ENCODE data around the gene C14orf132.

Gene C14orf132

GRCh38 chr14:96016501-96017160, 22.5 kb upstream of the C14orf132 start:
- WGBS (ENCODE audit: insufficient coverage, insufficient read length), result no CpG with 5 or more reads among the region's 7 CpGs
- Histone ChIP-seq H3K27ac (ENCODE audit: low read length) (no peak overlapping the region), H3K4me3 (ENCODE audit: low read length) (no peak overlapping the region), H3K36me3 (ENCODE audit: control insufficient read depth, insufficient read depth, low read length) (no peaks in the 10 kb centered on the region), H3K27me3 (ENCODE audit: control insufficient read depth, insufficient read depth, low read length) (no peaks in the 10 kb centered on the region), H3K4me1 (ENCODE audit: control insufficient read depth, insufficient read depth, low read length) (no peaks in the 10 kb centered on the region), H3K9me3 (ENCODE audit: control insufficient read depth, insufficient read depth, low read length) (no peaks in the 10 kb centered on the region)
- DNase-seq (ENCODE audit: low read depth, low spot score), result no peak

DNA sequence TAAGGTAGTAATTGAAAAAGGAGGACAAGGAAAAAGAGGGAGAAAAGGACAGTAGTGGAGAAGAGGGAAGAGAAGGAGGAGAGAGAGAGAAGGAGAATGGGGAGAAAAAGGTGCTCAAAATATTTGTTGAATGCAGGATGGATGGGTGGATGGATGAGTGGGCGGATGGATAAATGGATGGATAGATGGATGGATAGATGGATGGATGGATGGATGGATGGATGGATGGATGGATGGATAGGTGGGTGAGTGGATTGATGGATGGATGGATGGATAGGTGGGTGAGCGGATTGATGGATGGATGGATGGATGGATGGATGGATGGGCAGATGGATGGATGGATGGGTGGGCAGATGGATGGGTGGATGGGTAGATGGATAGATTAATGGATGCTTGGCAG, 21.3 kb upstream of the C14orf132 start:
- Histone ChIP-seq H3K4me3 (ENCODE audit: low read length) (no peak overlapping the region), H3K27ac (ENCODE audit: low read length) (no peak overlapping the region), H3K36me3 (ENCODE audit: control insufficient read depth, insufficient read depth, low read length) (no peaks in the 10 kb centered on the region), H3K27me3 (ENCODE audit: control insufficient read depth, insufficient read depth, low read length) (no peaks in the 10 kb centered on the region), H3K4me1 (ENCODE audit: control insufficient read depth, insufficient read depth, low read length) (no peaks in the 10 kb centered on the region), H3K9me3 (ENCODE audit: control insufficient read depth, insufficient read depth, low read length) (no peaks in the 10 kb centered on the region)
- DNase-seq (ENCODE audit: low read depth, low spot score), result no peak
- no CpG with 5 or more reads among the region's 2 CpGs for WGBS (ENCODE audit: insufficient coverage, insufficient read length)

GRCh38 chr14:96027431-96028355, 11.5 kb upstream of the C14orf132 start:
- no peak overlapping the region for H3K27ac ChIP-seq (ENCODE audit: low read length)
- H3K9me3 ChIP-seq (ENCODE audit: control insufficient read depth, insufficient read depth, low read length), result no peaks in the 10 kb centered on the region
- no peak overlapping the region for H3K4me3 ChIP-seq (ENCODE audit: low read length)
- no peaks in the 10 kb centered on the region for H3K4me1 ChIP-seq (ENCODE audit: control insufficient read depth, insufficient read depth, low read length)
- H3K27me3 ChIP-seq (ENCODE audit: control insufficient read depth, insufficient read depth, low read length), result no peaks in the 10 kb centered on the region
- WGBS (ENCODE audit: insufficient coverage, insufficient read length), result no CpG with 5 or more reads among the region's 8 CpGs
- no peaks in the 10 kb centered on the region for H3K36me3 ChIP-seq (ENCODE audit: control insufficient read depth, insufficient read depth, low read length)
- no peak for DNase-seq (ENCODE audit: low read depth, low spot score)

DNA sequence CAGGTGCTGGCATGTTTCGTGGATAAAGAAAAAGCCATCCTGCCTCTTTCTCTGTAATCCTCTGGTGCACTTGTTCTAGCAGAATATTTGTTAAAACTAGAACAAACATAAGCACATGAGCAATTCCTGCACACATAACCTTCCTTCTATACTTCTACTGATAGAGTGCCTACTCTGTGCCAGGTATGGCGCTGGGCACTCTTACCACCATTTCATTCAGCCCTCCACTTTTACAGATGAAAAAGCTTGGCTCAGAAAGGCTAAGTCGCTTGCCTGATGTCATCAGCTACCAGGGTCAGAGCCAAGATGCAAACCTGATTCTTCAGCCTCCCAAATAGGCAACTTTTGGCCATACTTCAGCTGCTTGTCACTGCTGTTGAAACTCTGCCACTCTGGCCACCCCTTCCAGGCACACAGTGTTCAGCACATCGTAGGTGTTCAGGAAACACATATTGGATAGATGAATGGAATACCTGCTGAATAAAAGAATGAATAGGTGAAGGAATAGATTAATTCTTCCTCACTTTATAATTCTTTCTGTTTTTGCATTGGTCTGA, 10.0 kb upstream of the C14orf132 start:
- H3K36me3 ChIP-seq (ENCODE audit: control insufficient read depth, insufficient read depth, low read length), result no peaks in the 10 kb centered on the region
- WGBS (ENCODE audit: insufficient coverage, insufficient read length), result no CpG with 5 or more reads among the region's 4 CpGs
- H3K27ac ChIP-seq (ENCODE audit: low read length), result no peak overlapping the region
- H3K4me3 ChIP-seq (ENCODE audit: low read length), result no peak overlapping the region
- H3K4me1 ChIP-seq (ENCODE audit: control insufficient read depth, insufficient read depth, low read length), result no peaks in the 10 kb centered on the region
- no peaks in the 10 kb centered on the region for H3K9me3 ChIP-seq (ENCODE audit: control insufficient read depth, insufficient read depth, low read length)
- no peak for DNase-seq (ENCODE audit: low read depth, low spot score)
- H3K27me3 ChIP-seq (ENCODE audit: control insufficient read depth, insufficient read depth, low read length), result no peaks in the 10 kb centered on the region

- no peaks in the 10 kb centered on the region for H3K4me1 ChIP-seq (ENCODE audit: control insufficient read depth, insufficient read depth, low read length)
- no peaks in the 10 kb centered on the region for H3K27me3 ChIP-seq (ENCODE audit: control insufficient read depth, insufficient read depth, low read length)
- no peaks in the 10 kb centered on the region for H3K36me3 ChIP-seq (ENCODE audit: control insufficient read depth, insufficient read depth, low read length)
- WGBS (ENCODE audit: insufficient coverage, insufficient read length), result no CpG with 5 or more reads among the region's 11 CpGs
- H3K4me3 ChIP-seq (ENCODE audit: low read length), result no peak overlapping the region
- H3K9me3 ChIP-seq (ENCODE audit: control insufficient read depth, insufficient read depth, low read length), result no peaks in the 10 kb centered on the region
- no peak for DNase-seq (ENCODE audit: low read depth, low spot score)
- no peak overlapping the region for H3K27ac ChIP-seq (ENCODE audit: low read length)
Observed at GRCh38 chr14:96030108-96030760, 8.9 kb upstream of the C14orf132 start.

DNA sequence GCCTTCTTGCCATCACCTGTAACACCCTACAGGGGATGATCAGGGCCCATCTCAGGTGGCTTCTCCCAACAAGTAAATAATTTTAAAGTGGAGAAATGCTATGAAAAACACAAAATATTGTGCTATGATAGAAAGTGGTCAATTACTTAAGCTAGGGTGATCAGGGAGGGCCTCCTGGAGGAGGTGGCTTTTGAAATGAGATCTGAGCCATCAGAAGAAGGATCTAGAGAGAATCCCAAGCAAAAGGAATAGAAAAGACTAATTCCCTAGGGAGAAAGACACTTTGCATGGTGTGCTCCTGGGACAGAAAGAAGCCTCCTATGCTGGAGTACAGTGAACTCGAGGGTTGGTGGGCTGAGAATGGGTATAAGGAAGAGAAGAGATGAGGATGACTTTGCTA, 7.5 kb upstream of the C14orf132 start:
- Histone ChIP-seq H3K9me3 (ENCODE audit: control insufficient read depth, insufficient read depth, low read length) (no peaks in the 10 kb centered on the region), H3K27me3 (ENCODE audit: control insufficient read depth, insufficient read depth, low read length) (no peaks in the 10 kb centered on the region), H3K36me3 (ENCODE audit: control insufficient read depth, insufficient read depth, low read length) (no peaks in the 10 kb centered on the region), H3K4me3 (ENCODE audit: low read length) (no peak overlapping the region), H3K27ac (ENCODE audit: low read length) (no peak overlapping the region), H3K4me1 (ENCODE audit: control insufficient read depth, insufficient read depth, low read length) (no peaks in the 10 kb centered on the region)
- DNase-seq (ENCODE audit: low read depth, low spot score), result no peak
- no CpG with 5 or more reads among the region's 1 CpG for WGBS (ENCODE audit: insufficient coverage, insufficient read length)

DNA sequence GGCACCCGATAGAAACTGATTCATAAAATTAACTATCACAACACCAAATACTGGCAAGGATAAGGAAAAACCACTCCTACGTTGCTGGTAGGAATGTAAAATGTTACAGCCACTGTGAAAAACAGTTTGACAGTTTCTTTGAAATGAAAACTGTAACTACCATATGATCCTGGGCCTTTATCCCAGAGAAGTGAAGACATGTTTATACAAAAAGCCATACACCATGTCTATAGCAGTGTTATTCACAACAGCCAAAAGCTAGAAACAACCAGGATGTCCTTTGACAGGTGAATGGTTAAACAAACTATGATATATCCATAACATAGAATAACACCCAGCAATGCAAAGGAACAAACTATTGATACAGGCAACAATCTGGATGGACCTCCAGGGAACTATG, 3.7 kb upstream of the C14orf132 start:
- no CpG with 5 or more reads among the region's 2 CpGs for WGBS (ENCODE audit: insufficient coverage, insufficient read length)

DNA sequence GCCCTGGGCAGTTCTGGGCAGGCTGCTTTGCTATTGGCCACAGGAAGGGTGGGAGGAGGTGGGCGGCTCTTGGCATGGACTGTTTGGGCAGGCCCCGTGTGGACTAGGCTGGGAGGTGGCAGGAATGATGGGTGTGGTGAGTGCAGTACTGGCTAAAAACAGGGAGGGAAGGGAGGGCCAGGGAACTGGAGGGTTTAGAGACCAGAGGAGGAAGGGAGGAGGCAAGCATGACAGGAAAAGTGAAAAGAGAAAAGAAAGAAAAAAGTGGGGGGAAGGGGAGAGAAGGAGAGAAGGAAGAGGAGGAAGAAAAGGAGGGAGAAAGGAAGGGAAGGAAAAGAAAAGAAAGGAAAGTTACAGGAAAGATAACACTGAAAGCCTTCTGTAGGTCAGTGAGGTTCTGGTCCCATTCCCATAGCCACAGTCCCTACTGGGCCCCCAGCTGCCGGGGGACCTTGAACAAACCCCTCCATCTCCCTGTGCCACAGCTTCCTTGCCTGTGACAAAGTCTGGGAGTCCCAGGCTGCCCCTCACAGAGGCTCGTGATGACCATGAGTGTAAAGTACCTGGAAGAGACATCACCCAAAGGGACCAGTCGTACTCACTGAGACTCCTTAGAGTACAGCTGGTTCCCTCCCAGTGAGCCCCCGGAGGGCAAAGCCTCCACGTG, 1.1 kb upstream of the C14orf132 start:
- H3K4me3 ChIP-seq (ENCODE audit: low read length), result no peak overlapping the region
- no peaks in the 10 kb centered on the region for H3K9me3 ChIP-seq (ENCODE audit: control insufficient read depth, insufficient read depth, low read length)
- no CpG with 5 or more reads among the region's 7 CpGs for WGBS (ENCODE audit: insufficient coverage, insufficient read length)
- no peak overlapping the region for H3K27ac ChIP-seq (ENCODE audit: low read length)
- no peak for DNase-seq (ENCODE audit: low read depth, low spot score)
- H3K36me3 ChIP-seq (ENCODE audit: control insufficient read depth, insufficient read depth, low read length), result no peaks in the 10 kb centered on the region; the same call in 1 of the 2 replicates
- peaks cover 1% of the 10 kb centered on the region; the same call in 1 of the 2 replicates for H3K4me1 ChIP-seq (ENCODE audit: control insufficient read depth, insufficient read depth, low read length)
- H3K27me3 ChIP-seq (ENCODE audit: control insufficient read depth, insufficient read depth, low read length), result peaks cover 10% of the 10 kb centered on the region; the same call in 1 of the 2 replicates

More for the DNA sequence above, 3.7 kb upstream of the C14orf132 start:
- Histone ChIP-seq H3K4me1 (ENCODE audit: control insufficient read depth, insufficient read depth, low read length) (peaks cover 1% of the 10 kb centered on the region; the same call in 1 of the 2 replicates), H3K27ac (ENCODE audit: low read length) (no peak overlapping the region), H3K4me3 (ENCODE audit: low read length) (no peak overlapping the region), H3K36me3 (ENCODE audit: control insufficient read depth, insufficient read depth, low read length) (no peaks in the 10 kb centered on the region; the same call in 1 of the 2 replicates), H3K9me3 (ENCODE audit: control insufficient read depth, insufficient read depth, low read length) (no peaks in the 10 kb centered on the region), H3K27me3 (ENCODE audit: control insufficient read depth, insufficient read depth, low read length) (peaks cover 10% of the 10 kb centered on the region; the same call in 1 of the 2 replicates)
- no peak for DNase-seq (ENCODE audit: low read depth, low spot score)

DNA sequence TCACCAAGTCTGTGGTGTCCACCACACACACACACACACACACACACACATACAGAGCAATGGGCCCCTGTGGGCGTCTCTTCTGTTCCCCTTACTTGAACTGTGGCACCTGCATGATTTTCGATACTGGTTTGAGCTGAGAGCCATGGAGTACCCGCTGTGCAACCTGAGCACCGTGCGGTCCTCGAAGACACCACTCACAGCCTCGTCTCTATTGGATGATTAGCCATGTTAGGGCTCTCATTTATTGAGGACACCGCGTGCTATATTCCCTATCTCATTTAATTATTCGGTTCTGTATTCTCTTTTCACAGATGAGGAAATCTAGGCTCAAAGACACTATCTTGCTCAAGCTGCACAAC, 623 bp upstream of the C14orf132 start:
- Histone ChIP-seq H3K27ac (ENCODE audit: low read length) (no peak overlapping the region), H3K9me3 (ENCODE audit: control insufficient read depth, insufficient read depth, low read length) (no peaks in the 10 kb centered on the region), H3K27me3 (ENCODE audit: control insufficient read depth, insufficient read depth, low read length) (peaks cover 10% of the 10 kb centered on the region; the same call in 1 of the 2 replicates), H3K4me1 (ENCODE audit: control insufficient read depth, insufficient read depth, low read length) (peaks cover 1% of the 10 kb centered on the region; the same call in 1 of the 2 replicates), H3K4me3 (ENCODE audit: low read length) (peak overlapping the region; percentile 90; the same call in 1 of the 2 replicates), H3K36me3 (ENCODE audit: control insufficient read depth, insufficient read depth, low read length) (no peaks in the 10 kb centered on the region; the same call in 1 of the 2 replicates)
- no CpG with 5 or more reads among the region's 10 CpGs for WGBS (ENCODE audit: insufficient coverage, insufficient read length)
- DNase-seq (ENCODE audit: low read depth, low spot score), result no peak
